GM21825 (cell line): ENCODE data around the gene DNM2.
"Not testable (repeated sequence)": the region's sequence is repeated elsewhere in the genome, so short reads cannot be mapped to it uniquely, and the experiment has no call there.

Experiments
- ATAC-seq: cut with Tn5 transposase; IDR thresholded peaks from one replicate; pipeline ENCODE4 v1.9.1; 2021; ENCODE audit warnings: mild to moderate bottlenecking, moderate library complexity; ENCODE audit not compliant: unreplicated experiment

DNM2 gene

DNA sequence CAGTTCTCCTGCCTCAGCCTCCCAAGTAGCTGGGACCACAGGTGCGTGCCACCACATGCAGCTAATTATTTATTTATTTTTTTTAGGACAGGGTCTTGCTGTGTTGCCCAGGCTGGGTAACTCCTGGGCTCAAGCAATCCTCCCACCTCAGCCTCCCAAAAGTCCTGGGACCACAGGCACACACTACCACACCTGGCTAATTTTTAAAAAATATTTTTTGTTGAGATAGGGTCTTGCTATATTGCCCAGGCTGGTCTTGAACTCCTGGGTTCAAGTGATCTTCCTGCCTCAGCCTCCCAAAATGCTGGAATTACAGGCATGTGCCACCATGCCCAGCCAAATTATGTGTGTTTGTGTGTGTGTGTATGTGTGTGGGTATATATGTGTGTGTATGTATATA lies 139.0 kb downstream of the DNM2 start:
- not testable (repeated sequence) for ATAC-seq

DNA sequence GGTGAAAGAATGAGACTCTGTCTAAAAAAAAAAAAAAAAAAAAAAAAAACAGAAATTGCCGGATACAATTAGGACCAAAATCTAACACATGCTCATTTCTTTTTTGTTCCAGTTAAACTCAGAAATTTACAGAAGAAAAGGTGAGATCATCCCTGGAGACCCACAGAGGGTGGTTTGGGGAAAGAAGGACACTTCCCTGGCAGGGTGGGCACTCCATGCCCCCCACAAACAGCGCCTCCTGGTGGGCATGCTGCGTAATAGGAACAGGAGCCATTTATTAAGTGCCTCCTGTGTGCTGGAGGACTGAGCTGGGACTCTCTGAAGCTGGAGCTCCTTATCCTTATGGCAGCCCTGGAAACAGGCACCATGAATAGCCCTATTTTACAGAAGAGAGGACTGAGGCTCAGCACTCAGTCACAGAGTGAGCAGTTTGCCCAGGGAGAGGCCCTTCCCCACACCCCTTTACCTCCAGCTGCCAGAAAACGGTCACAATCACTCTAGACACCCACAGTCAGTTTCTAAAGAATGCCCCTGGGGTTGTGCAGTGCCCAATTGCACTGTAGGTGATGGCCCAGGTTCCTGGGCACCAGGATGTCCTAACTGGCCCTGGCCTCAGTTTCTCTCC lies 140.4 kb downstream of the DNM2 start:
- ATAC-seq = no peak

- no peak for ATAC-seq
Measured at GRCh38 chr19:10861103-10861651, 143.3 kb downstream of the DNM2 start.

DNA sequence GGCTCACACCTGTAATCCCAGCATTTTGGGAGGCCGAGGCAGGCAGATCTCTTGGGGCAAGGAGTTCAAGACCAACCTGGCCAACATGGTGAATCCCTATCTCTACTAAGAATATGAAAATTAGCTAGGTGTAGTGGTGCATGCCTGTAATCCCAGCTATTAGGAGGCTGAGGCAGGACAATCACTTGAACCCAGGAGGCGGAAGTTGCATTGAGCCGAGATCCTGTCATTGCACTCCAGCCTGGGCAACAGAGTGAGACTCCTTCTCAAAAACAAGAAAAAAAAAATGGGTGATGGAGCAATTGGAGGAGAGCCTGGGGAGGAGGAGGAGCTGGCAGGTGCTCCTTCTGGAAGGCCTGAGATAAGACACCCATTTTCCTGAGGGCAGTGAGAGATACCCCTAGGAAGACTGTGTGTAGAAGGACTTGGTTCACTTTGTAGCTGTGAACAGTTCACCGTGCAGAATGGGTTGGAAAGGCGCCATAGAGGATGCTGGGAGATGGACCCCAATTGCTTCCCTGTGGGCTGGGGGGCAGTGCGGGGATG lies 144.8 kb downstream of the DNM2 start:
- no peak for ATAC-seq

DNA sequence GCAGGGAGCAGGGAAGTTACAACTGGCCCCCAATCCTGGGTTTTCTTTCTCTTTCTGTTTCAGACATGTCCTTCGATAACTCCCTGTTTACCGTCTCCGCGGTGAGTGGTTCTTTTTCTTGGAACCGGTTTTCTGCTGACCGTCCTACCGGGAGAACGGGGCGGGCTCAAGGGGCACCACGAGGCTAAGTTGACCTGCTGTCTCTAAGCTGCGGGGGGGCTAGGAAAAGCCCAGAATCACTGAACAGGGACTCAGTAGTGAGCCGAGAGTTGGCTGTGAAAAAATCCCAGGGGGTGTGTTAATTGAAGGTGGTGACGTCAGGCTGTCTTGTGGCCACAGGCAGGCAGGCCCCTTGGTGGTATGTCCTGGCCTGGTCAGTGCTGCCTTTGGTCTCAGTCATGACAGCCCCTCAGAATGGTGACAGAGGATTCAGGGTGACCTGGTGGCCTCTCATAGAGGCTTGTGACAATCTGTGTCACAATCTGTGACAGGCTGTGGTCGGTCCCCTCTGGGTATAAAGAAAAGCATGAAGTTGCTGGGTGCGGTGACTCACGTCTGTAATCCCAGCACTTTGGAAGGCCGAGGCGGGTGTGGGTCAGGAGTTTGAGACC lies 145.3 kb downstream of the DNM2 start:
- no peak for ATAC-seq

- ATAC-seq = no peak
Measured at GRCh38 chr19:10864538-10864899, 146.6 kb downstream of the DNM2 start.

DNA sequence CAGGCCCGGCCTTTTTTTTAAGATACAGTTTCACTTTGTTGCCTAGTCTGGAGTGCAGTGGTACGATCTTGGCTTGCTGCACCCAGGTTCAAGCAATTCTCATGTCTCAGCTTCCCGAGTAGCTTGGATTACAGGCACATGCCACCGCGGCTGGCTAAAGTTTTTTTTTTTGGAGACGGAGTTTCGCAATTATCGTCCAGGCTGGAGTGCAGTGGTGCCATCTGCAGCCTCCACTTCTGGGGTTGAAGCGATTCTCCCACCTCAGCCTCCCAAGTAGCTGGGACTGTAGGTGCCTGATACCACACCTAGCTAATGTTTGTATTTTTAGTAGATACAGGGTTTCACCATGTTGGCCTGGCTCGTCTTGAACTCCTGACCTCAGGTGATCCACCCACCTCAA lies 148.6 kb downstream of the DNM2 start:
- no peak for ATAC-seq

DNA sequence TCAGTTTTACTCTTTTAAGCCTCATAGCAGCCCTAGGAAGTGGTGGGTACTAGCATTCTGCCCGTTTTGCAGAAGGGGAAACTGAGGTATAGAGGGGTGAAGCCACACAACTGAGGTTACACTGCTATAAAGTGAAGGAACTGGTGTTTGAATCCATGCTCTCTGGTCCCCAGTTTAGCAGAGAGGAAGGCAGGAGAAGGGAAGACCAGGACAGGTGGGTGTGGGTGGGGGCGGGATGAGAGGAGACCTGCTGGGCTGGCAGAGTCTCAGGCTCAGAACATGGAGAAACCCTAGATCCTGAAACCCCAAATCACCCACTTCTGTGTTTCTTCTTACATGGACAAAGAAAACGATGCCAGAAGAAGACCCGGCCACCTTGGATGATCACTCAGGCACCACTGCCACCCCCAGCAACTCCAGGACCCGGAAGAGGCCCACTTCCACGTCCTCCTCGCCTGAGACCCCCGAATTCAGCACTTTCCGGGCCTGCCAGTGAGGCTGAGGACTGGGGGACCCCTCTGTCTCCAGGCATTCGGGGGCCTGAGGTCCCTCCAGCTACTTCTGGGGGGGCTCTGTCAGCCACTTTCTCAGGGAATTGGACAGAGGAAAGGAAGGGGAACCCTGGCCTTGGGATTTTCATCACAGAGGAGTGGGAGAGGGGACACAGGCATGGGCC lies 151.1 kb downstream of the DNM2 start:
- no peak for ATAC-seq

- ATAC-seq = not testable (repeated sequence)
Measured at GRCh38 chr19:10869872-10870311, 152.0 kb downstream of the DNM2 start.

DNA sequence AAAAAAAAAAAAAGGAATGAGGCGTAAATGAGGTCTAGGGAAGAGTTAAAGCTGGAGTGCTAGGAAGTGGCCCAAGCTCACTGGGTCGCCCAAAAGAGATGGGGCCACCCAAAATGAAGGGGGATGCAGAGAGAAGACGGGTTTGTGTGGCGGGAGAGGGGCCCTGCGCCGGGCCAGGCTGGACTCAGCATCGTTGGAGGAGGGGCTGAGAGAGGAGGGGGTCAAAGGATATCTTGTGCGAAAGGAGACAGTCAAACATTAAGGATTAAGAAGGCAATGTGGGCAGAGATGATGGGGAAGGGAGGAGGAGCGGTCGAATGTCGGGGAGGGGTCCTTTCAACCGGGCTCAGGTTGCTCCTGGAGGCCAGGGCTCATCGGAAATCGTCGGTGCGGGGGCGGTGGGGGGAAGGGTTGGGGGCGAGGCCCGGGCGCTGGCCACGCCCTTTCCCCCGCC lies 152.6 kb downstream of the DNM2 start:
- no peak for ATAC-seq

DNA sequence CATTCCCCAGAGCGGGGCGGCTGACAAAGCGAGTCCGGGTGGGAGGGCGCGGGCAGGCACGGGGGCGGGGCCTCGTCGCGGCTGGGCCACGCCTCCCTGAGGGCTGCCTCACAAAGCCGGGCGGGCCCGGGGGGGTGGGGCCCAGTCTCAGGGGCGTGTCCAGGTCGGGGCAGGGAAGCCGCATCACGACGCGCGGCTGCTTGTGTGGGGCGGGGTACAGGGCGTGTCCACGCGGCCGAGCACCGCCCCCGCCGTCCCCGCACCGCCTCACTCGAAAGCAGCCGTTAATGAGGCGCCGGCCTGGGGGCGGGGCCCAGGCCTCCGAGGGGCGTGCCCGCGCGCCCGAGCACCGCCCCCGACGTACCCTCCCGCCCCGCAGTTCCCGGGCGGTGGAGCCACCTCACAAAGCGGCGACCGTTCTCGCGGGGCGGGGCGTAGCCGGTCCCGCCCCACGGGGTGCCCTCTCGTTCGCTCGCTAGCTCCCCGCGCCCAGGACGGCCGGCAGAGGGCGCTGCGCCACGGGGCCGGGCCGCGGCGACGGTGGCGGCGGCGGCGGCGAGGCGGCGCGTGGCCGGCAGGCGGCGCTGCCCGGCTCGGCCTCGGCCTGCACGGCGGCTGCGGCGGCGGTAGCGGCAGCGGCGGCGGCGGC lies 153.2 kb downstream of the DNM2 start, which contains the start of gene CARM1:
CARM1 (plus strand) TSS at position 599 of the 649 bp plus-strand sequence. CDS start 150 bp downstream, outside the sequence.
- ATAC-seq = peak; percentile 75

DNA sequence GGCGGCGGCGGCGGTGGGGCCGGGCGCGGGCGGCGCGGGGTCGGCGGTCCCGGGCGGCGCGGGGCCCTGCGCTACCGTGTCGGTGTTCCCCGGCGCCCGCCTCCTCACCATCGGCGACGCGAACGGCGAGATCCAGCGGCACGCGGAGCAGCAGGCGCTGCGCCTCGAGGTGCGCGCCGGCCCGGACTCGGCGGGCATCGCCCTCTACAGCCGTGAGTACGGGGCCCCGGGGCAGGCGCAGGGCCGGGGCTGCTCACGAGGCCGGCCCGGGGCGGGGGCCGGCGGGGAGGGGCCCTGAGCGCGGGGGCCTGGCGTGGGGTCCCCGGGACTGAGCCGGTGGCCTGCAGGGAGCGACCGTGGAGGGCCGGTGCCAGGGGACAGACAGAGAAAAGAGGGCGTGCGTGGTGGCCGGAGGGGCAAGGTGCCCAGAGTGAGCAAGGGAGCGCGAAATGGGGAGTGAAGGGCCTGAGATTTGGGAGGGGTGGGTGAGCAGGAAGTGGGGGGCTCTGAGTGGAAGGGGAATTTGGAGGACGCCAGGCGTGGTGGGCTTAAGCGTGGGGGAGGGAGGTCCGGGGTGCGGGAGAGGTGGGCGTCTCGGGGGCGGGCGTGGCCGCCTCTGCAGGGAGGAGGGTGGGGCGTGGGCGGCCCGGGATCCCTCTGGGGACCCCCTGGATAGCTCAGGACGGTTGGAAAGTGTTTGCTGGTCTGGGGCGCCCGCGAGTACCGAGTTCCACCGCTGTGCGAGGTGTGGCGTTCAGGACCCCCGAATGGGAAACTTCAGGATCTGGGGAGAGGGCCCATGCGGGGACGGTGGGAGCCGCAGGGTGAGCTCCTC lies 154.0 kb downstream of the DNM2 start:
- peak; percentile 6 for ATAC-seq

DNA sequence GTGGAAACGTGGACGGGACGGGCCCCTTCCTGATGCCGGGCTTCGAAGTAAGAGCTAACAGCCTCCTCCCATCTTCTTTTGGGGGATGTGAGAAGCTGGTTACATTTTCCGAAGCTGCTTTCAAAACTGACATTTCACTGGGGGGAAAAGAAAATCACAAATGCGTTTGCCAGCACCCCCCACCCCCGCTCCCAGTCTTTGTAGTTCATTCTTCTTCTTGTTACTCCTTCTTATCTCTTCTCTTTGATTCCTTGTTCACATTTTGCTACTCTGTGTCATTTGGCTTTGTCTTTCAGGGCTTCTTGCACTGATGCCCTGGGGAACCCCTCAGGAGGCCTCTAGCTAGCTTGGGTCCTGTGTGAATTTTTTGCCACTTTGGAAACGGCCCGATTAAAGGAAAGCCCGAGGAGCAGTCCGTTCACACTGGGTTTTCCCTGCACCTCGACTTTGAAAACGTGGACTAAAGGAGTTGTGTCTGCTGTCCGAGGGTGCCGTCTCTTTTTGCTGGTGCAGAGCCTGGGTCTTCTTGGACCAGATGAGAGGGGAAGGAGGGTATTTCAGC lies 154.7 kb downstream of the DNM2 start:
- no peak for ATAC-seq

- no peak for ATAC-seq
Measured at GRCh38 chr19:10874024-10874423, 156.1 kb downstream of the DNM2 start.

DNA sequence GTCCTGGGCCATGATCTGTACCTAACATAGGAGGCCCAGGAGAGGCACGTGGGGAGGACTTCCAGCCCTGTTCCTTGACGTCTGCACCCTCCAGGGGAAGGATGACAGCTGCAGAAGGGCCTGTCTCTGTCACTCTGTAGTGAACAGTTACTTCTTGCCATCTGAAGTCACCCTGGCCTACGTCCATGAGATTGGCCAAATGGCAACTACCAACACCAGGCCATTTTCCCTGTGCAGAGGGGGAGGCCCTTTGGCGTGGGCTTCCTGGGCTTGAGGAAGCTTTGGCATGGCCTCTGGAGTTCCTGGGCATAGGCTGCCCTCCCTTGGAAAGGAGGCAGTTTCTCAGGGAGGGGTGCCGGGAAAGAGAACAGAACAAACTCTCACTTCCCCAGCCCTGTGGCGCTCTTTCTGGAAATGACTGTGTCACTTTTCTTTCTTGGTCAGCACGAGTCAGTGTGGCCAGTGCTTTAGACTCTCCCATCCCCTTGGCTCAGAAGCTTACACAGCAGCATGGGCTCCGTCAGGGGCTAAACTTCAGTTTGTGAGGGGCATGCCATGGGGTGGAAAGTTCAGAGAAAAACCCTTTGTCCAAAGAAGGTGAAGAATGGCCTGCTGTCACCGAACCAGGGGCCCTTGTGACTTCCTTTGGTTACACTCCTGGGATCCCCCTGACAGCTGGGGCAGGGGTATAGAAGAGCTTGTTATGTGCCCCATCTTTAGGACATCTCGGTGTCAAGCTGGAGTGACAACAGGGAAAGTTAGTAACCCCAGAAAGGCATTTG lies 158.8 kb downstream of the DNM2 start:
- peak; percentile 57 for ATAC-seq

GRCh38 chr19:10877608-10878007 lies 159.7 kb downstream of the DNM2 start:
- not testable (repeated sequence) for ATAC-seq

- ATAC-seq = no peak
Measured at GRCh38 chr19:10878253-10878652, 160.4 kb downstream of the DNM2 start.
